Stomach (tissue), 9 donors: ENCODE data around the gene CTDSPL. TPM values are rescaled to one million over a fixed set of nuclear protein-coding genes. Genes with fewer than 3 reads are reported as not detected.

Source experiments
- DNase-seq, 2 donors: peaks; one replicate each; pipeline versions ENCODE4 v3.0.0 to v3.0.0-alpha.2; 2013 to 2019
- H3K27ac ChIP-seq, 5 donors: fragments of 200-600 bp in 4 of 5; sonication (generic) in 4 of 5; one replicate each; pipeline ENCODE4 v1.5.1; 2013 to 2019; ENCODE audit warnings: mild to moderate bottlenecking in 1 of 5, moderate library complexity in 1 of 5
- H3K27me3 ChIP-seq, 3 donors: fragments of 200-600 bp; sonication (generic); one replicate each; pipeline ENCODE4 v1.5.1; 2017 to 2019; ENCODE audit warnings: mixed run types in 1 of 3
- H3K36me3 ChIP-seq, 4 donors: fragments of 200-600 bp; sonication (generic); 1 replicate in 3 of 4; 2 replicates in 1 of 4; pipeline ENCODE4 v1.5.1; 2016 to 2019
- H3K4me1 ChIP-seq, 4 donors: fragments of 200-600 bp; sonication (generic); one replicate each; pipeline ENCODE4 v1.5.1; 2016 to 2019
- H3K4me3 ChIP-seq, 4 donors: fragments of 200-600 bp; sonication (generic) in 3 of 4; one replicate each; pipeline ENCODE4 v1.5.1; 2016 to 2019; ENCODE audit warnings: mild to moderate bottlenecking in 1 of 4
- H3K9me3 ChIP-seq, 4 donors: fragments of 200-600 bp; sonication (generic); one replicate each; pipeline ENCODE4 v1.5.1; 2016 to 2019
- EP300 ChIP-seq: sonication (generic); formaldehyde crosslinking; IDR thresholded peaks from one replicate; pipeline ENCODE4 v1.6.1; 2017; ENCODE audit warnings: antibody characterized with exemption
- POLR2A ChIP-seq, 4 donors: fragments of 450-650 bp; IDR thresholded peaks; one replicate each; pipeline ENCODE4 v1.6.1; 2016; ENCODE audit warnings: antibody characterized with exemption in 4 of 4, control low read depth in 2 of 4, mild to moderate bottlenecking in 1 of 4, moderate library complexity in 1 of 4
- POLR2AphosphoS5 ChIP-seq, 3 donors: sonication (generic); formaldehyde crosslinking; IDR thresholded peaks; one replicate each; pipeline ENCODE4 v1.6.1; 2016; ENCODE audit warnings: antibody characterized with exemption in 3 of 3
- WGBS, 5 donors: extraction: QIAGEN DNeasy Blood & Tissue Kit in 3 of 5; methylation state at CpG; one replicate each; pipeline versions ENCODE4 v1.1.5 to v1.1.7; 2013 to 2018; 5-methylcytosine and 5-hydroxymethylcytosine counted together
- intact Hi-C: fragments of 100-400 bp; cut with DNase I; formaldehyde crosslinking; loops from one replicate; pipeline ENCODE4 v1.15.1; 2023; ENCODE audit warnings: low total_unique reads
- polyA plus RNA-seq, 3 donors: library from polyadenylated mRNA; stranded (reverse); fragments of 200-250 nt; gene quantifications; one replicate each; pipeline ENCODE4 v1.2.3, GENCODE V29; 2013
- total RNA-seq, 5 donors: library from RNA; depleted of rRNA; stranded (reverse); fragments of >200 nt; gene quantifications; one replicate each; pipeline versions ENCODE4 v1.1.0 to v1.2.3, GENCODE V29; 2014 to 2016
- TF ChIP-seq, protein P1 (sequence below), 7 experiments: fragments of 450-650 bp in 4 of 7; fragments of 200-600 bp in 3 of 7; sonication (generic) in 3 of 7; IDR thresholded peaks; one replicate each; pipeline ENCODE4 v1.5.1; 2016 to 2019; ENCODE audit warnings: antibody characterized with exemption in 7 of 7, control low read depth in 2 of 7, mild to moderate bottlenecking in 1 of 7
- donor health status: healthy with polysubstance abuse.
- donor health status: Bipolar disorder and iron deficiency.
- donor health status: healthy.

The CTDSPL gene
- total and polyA plus RNA-seq, 8 donors = 13.4 to 54.9 (median 30.2) TPM

DNA sequence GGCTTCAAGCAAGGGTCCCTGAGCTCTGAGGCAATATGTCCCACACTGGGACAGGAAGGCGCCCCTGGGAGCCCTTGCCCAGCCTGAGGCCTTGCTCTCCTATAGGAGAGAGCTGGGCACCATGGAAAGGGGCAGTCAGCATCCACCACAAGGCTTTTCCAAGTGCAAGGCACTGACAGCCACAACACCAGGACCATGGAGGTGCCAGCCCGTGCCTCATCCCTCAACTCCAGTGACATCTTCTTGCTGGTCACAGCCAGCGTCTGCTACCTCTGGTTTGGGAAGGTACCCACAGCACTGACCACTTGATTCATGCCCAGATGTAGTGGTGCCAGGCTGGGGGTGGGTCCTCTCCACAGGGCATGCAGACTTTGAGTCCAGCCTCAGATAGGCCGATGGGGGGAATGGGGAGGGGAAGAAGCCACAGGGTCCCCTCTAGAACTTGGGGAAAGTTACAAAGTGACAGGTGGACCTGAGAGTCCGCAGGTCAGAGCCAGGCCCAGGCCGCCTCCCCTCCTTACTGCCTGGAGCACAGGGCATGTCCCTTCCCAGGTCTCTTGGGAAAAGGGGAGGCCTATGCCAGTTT is 140.7 kb downstream of the CTDSPL start:
- Histone ChIP-seq H3K4me1 (peaks cover 47 to 82% (median 73%) of the 10 kb centered on the region in 4 donors), H3K4me3 (no peak overlapping the region), H3K27ac (peak overlapping the region; percentile 25 to 79 (median 72)), H3K27me3 (no peaks in the 10 kb centered on the region), H3K36me3 (peaks cover 23 to 64% (median 53%) of the 10 kb centered on the region in 4 donors), H3K9me3 (no peaks in the 10 kb centered on the region)
- no peak for TF ChIP-seq EP300
- TF ChIP-seq, protein P1, sequence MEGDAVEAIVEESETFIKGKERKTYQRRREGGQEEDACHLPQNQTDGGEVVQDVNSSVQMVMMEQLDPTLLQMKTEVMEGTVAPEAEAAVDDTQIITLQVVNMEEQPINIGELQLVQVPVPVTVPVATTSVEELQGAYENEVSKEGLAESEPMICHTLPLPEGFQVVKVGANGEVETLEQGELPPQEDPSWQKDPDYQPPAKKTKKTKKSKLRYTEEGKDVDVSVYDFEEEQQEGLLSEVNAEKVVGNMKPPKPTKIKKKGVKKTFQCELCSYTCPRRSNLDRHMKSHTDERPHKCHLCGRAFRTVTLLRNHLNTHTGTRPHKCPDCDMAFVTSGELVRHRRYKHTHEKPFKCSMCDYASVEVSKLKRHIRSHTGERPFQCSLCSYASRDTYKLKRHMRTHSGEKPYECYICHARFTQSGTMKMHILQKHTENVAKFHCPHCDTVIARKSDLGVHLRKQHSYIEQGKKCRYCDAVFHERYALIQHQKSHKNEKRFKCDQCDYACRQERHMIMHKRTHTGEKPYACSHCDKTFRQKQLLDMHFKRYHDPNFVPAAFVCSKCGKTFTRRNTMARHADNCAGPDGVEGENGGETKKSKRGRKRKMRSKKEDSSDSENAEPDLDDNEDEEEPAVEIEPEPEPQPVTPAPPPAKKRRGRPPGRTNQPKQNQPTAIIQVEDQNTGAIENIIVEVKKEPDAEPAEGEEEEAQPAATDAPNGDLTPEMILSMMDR (IDR thresholded peaks at IDR 0.05) = no peak
- no peak for TF ChIP-seq POLR2A (IDR thresholded peaks at IDR 0.05)
- no peak for TF ChIP-seq POLR2AphosphoS5 (IDR thresholded peaks at IDR 0.05)
- DNase-seq = peak in 1 of 2 donors; percentile 23
- intact Hi-C loops = no loop called here
- WGBS, 5 donors = 88 to 96% (median 91%) methylated on average over 5 to 6 of the region's 6 CpGs

- Histone ChIP-seq H3K4me1 (peaks cover 42 to 76% (median 68%) of the 10 kb centered on the region in 4 donors), H3K36me3 (peaks cover 25 to 65% (median 57%) of the 10 kb centered on the region in 4 donors)
- 76 to 90% (median 80%) methylated on average over 8 to 9 of the region's 9 CpGs for WGBS, 5 donors
Measured at GRCh38 chr3:38002940-38003339, 141.3 kb downstream of the CTDSPL start.

DNA sequence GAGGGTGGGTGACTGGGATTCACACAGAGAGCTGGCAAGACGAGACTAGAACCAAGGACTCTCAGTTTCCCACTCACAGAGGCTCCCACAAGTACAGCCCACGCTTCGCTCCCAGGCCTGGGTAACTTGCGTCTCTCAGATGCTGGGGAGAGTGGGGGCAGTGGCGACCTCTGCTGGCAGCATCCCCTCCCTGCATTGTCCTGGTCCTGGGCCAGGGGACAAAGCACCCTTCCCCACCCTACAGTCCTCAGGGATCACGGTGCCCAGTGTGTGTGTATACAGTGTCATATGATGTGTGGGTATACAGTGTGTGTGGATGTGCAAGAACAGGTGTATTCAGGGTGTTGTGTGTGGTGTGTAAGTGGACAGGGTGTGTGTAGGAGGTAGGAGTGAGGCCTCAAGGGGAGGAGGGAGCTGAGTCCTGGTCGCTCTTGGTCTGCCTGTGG is 141.7 kb downstream of the CTDSPL start:
- Histone ChIP-seq H3K27ac (peak overlapping the region; percentile 70 to 79 (median 78)), H3K9me3 (no peaks in the 10 kb centered on the region), H3K36me3 (peaks cover 28 to 70% (median 61%) of the 10 kb centered on the region in 4 donors), H3K4me1 (peaks cover 38 to 72% (median 63%) of the 10 kb centered on the region in 4 donors), H3K27me3 (no peaks in the 10 kb centered on the region), H3K4me3 (no peak overlapping the region)
- TF ChIP-seq, protein P1 (IDR thresholded peaks at IDR 0.05) = peak in 5 of 7 experiments; percentile 79 to 93 (median 86)
- no peak for TF ChIP-seq POLR2AphosphoS5 (IDR thresholded peaks at IDR 0.05)
- intact Hi-C loops = no loop called here
- WGBS, 5 donors = 23 to 58% (median 35%) methylated on average over 7 of the region's 7 CpGs
- DNase-seq = peak; percentile 79 to 86

More at GRCh38 chr3:38002940-38003339, 141.3 kb downstream of the CTDSPL start:
- H3K27ac ChIP-seq = peak overlapping the region; percentile 25 to 79 (median 72)
- DNase-seq = no peak
- intact Hi-C loops = no loop called here
- no peak overlapping the region for H3K4me3 ChIP-seq
- no peaks in the 10 kb centered on the region for H3K27me3 ChIP-seq
- H3K9me3 ChIP-seq = no peaks in the 10 kb centered on the region
- TF ChIP-seq POLR2AphosphoS5 (IDR thresholded peaks at IDR 0.05) = no peak
- TF ChIP-seq POLR2A (IDR thresholded peaks at IDR 0.05) = no peak
- TF ChIP-seq, protein P1 (IDR thresholded peaks at IDR 0.05) = no peak

- peaks cover 35 to 68% (median 60%) of the 10 kb centered on the region in 4 donors for H3K4me1 ChIP-seq
- DNase-seq = peak in 1 of 2 donors; percentile 78
- 50 to 69% (median 57%) methylated on average over 8 to 11 of the region's 11 CpGs for WGBS, 5 donors
- H3K27ac ChIP-seq = peak overlapping the region; percentile 70 to 79 (median 78)
- TF ChIP-seq POLR2AphosphoS5 (IDR thresholded peaks at IDR 0.05) (no peak), EP300 (no peak), POLR2A (IDR thresholded peaks at IDR 0.05) (no peak)
- TF ChIP-seq, protein P1 (IDR thresholded peaks at IDR 0.05) = no peak
- no peak overlapping the region for H3K4me3 ChIP-seq
- H3K36me3 ChIP-seq = peaks cover 28 to 75% (median 67%) of the 10 kb centered on the region in 4 donors
- intact Hi-C loops = no loop called here
- no peaks in the 10 kb centered on the region for H3K9me3 ChIP-seq
- no peaks in the 10 kb centered on the region for H3K27me3 ChIP-seq
Measured at GRCh38 chr3:38003817-38004414, 142.2 kb downstream of the CTDSPL start.
